ENCODE results near the gene IQUB.
"Not testable (repeated sequence)": the region's sequence is repeated elsewhere in the genome, so short reads cannot be mapped to it uniquely, and the experiment has no call there.

IQUB gene

DNA sequence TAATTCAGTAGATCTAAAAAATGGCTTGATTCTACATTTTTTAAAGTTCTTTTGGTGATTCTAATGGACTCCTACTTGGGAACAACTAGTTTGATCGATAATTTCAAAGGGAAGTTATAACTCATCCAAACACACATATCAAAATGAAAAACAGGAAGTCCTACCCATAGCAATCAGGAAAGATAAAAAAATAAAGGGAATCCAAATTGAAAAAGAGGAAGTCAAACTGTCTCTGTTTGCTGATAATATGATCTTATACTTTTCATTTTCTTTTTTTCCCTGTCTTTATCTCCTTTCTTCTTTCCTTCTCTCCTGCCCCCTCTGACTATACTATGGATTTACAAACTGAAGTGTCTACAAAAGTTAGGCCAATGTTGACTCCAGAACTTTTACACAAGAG, 118.8 kb downstream of the IQUB start:
- DNase-seq (ENCODE audit: low read depth), result no peak

DNA sequence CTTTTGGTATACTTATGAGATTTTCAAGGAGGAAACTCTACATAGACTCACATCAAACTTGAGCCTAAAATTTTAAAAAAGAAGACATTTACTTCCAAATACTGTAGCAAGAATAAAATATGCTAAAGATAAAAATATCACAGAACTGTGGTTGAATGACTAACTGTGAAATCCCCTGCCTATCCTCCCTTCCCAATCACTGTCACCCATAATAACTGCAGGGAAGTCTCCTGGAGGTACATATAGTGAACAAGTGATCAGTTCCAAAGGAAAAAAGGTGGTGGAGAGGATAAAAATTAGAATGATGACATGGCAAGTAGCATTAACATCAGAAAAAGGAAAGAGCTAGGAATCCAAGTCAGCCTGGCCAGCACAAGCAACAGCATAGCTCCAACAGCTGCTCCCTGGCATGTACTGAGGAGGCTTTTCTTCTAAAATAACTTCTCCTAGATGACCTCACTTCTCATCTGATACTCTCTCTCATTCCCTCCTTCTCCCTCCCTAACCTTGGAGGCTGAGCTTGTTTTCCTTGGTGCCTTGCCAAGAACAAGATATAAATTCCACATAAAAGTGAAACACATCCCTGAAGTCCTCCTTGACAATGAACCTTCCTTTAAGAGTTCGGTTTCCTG, 124.0 kb downstream of the IQUB start:
- DNase-seq (ENCODE audit: low read depth), result no peak

DNA sequence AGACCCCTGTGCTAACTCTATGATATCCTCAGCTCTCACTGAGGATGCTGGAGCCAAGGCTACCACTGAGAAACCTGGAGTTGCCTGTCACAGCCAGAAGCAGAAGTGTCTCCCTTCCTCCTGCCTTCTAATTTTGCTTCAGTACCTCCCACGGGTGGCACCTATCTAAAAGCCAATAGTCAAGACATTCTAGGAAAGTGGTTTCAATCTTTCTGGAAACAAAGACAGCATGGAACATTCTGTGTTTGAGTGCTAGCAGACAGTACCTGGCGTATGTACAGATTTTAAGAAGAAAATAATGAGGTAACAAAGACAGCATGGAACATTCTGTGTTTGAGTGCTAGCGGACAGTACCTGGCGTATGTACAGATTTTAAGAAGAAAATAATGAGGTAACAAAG, 126.4 kb downstream of the IQUB start:
- DNase-seq (ENCODE audit: low read depth), result not testable (repeated sequence)

Data from T-helper 22 cell (primary cell).